EH (cell line): Measurements from ENCODE around the gene SLX9.
"Not testable (repeated sequence)": the region's sequence is repeated elsewhere in the genome, so short reads cannot be mapped to it uniquely, and the experiment has no call there.

Source experiments
- DNase-seq: peaks from one replicate; pipeline ENCODE4 v3.0.0-alpha.2; 2015; ENCODE audit warnings: low read depth

SLX9 gene

DNA sequence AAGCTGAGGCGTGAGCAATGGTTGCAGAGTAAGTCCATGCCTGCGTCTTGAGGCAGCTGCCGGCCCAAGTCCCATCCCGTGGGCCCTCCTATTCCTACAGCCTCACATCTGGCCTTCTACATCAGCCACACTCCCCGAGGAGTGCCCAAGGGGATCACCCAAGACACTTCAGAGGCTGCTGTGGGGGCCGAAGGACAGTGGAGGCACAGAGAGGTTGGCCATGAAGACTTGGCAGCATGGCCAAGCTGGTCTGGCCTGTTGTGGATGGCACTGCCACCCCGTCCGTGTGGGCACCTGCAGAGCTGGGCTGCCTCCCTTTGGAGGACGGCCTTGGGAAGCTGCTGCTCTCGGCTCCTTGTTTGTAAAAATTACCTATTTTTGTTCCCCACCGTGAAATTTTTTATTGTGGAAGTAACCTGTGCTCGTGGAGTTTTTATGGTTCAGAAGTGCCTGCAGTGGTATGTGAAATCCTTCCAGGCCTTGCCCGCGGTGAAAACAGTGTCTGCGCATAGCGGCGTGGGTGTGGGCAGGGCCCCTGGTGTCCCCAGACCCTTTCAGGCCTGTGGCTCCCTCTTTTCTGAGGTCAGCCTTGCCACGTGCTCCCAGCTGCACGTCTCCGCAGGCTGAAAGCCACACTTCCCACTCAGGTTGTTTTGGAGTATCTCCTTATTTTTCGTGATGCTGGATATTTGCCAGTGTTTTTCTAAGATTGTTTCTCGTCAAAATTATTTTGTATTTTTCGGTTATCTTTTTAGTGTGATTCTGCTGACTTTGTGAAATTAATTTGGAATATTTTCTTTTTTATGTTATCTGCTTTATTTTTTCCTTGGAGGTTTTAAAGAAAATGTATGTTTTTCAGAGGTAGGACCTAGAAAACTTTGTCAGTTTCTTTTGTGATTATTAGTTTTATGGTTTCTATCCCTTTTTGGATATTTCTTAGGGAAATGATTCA is 20.6 kb downstream of the SLX9 start:
- no peak for DNase-seq

DNA sequence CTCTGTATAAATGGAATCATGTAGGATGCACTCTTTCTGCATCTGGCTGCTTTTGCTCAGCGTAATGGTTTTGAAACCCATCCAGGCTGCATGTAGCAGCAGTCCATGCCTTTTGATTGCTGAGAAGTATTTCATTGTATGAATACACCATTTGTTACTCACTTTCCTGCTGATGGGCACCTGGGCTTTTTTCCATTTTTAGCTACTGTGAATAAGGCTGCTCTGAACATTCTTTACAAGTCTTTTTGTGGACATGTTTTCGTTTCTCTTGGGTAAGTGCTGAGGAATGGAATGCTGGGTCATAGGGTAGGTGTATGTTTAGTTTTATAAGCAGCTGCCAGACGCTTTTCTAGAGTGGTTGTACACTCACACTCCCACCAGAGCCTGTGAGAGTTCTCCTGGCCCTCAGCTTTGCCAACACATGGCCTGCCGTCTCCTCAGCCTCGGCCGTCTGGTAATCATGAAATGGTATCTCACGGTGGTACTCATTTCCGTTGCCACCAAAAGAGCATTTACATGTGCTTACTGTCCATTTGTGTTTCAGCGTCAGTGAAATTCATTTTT is 22.7 kb downstream of the SLX9 start:
- DNase-seq: peak; percentile 99

DNA sequence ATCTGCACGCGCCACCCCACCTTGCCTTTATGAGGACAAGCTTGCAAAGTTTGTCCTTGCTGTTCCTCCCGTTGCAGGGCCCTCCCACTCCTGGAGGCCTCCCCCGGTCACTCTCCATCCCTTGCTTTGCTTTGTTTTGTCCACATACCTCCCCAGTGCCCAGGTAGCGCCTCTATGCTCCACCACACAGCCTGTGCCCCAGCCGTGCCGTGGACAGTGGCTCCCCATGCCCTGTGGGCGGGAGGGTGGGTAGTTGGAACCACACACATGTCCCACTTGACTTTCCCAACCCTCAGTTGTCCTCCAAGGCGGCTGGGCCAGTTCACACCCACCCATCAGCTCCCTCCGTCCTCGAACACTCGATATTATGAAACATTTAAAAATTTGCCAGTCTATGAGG is 24.6 kb downstream of the SLX9 start:
- DNase-seq: no peak

DNA sequence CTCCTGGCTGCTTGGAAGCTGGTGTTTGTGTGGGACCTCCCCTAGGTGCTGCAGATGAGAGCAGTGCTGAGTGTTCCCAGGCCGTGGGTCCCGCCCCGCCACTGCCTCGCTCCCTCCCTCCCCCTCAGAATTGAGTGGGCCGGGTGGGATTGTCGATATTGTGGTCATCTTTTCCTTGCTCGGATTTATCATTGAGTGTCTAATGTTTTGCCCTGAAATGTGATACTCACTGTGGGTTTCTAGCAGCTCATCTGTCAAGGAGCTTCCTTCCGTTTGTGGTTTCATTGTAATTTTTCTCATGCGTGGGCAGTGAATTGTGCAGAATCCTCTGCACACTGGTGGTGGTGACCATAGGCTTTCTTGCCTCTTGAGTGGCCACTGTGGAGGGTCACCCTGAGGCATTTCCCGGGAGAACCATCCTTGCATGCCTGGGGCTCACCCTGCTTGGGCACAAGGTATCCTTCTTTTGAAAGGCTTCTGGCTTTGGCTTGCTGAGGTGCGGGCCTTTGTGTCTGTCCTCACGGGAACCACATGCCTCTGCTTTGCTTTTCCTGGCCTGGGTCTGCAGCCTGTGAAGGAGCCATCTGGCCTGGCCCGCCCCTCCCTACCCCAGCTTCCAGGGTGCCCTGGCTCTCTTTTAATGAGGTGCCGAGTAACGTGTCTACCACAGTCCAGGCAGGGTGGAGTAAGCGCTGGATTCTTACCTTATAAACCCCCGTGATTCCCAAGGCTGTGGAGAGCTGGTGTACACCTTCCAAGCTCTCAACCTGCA is 25.6 kb downstream of the SLX9 start:
- DNase-seq: peak; percentile 69

DNA sequence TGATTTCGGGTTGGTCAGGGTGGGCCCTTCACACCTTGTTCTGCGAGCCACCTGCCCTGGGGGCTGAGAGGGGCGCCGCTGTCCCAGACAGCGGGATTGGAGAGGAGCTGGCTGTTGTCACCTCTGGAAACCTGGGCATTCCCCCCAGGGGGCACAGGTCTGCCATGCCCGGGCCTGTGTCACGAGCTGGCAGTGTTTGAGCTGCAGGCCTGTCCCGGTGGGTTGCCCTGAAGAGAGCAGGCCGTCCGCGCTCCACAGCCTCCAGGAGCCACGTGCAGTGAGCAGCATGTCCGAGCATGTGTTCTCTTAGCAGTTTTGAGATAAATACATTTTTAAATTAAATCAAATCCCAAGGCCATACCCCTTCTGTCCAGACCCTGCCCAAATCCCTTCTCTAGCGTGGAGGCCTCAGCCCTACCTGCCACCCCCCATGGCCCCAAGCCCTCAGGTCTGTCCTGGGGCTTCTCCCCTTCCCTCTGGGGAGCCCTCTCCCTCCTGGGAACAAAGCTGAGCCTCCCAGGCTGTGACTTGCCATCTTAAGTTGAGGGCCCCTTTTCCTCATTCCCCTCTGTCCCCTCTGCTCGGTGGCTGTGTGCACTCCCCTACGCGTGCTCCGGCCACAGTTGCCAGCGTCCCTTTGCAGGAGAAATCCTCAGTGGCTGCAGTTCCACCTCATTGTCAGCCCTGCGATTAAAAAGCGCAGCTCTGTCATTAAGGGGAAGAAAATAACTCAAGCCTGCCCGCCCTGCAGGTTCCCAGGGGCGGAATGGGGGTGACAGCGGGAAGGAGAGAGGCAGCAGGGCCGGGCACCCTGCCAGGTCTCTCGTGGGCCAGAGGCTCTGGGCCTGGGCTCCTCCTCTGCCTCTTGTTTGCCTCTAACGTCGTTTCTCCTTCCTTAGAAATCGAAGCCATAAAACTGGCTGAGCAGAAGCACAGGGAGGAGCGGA is 26.6 kb downstream of the SLX9 start:
- DNase-seq: no peak

DNA sequence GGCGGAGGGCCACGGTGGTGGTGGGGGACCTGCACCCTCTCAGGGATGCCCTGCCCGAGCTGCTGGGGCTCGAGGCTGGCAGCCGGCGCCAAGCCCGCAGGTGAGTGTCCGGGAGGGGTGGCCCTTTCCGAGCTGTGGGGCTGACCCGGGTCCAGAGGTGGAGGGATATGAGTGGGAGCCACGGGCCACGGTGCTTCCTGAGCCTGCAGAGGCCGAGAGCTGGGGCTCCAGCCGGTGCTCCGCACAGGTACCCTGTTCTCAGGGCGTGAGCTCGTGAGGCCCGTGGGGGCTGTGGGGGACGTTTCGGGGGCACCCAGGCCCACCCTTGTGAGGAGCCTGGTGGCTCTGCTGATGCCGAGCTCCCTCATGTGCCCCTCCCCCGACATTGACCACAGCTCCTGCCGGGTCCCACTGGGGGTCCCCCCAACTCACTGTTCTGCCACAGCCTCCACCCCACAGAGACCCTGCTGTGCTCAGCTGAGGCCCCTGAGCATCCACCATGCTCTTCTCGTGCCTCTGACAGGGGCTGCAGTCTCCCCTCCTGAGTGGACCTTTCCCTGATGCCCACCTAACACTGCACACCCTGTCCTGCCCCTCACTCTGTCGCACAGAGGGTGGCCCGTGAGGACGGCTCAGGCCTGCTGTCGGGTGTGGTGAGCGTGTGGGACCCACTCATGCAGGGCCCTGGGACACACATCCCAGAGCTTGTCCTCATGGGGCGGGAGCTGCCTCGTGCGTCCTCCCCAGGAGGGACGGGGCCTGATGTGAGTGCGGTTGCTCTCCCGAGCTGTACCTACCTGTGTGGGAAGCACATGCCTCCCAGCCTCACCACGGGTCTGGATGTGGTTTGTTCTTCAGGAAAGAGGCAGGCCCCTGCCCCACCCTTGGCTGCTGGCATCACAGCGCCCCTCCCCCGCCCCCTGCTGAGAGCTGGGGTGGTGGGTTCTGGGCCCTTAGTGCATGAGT is 27.5 kb downstream of the SLX9 start:
- DNase-seq: no peak

DNA sequence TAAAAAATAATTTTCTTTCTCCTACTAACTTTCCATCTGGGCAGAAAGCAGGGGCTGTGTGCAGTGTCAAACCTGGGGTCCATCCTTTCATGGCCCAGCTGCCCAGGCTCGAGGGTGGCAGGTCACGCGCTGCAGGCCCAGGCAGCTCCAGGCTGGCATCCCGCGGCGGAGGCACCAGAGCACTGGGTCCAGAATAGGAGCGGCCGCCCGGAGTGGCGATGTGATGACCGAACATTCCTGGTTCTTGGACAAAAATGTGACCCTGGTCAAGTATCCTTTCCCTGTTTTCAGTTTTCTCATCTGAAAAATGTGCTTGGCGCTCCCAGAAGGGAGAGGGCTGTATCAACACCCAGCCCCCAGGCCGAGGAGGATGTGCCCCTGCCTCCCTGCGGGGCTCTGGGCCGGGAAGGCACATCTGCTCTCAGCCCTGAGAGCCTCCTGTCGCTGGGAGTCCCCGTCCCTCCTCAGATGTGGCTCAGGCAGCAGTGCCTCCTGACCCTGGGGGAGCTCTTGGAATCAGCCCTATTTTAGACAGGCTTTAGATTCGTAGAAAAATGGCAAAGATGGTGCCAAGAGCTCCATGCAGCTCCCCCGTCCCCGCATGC is 29.3 kb downstream of the SLX9 start:
- DNase-seq: peak; percentile 45

DNA sequence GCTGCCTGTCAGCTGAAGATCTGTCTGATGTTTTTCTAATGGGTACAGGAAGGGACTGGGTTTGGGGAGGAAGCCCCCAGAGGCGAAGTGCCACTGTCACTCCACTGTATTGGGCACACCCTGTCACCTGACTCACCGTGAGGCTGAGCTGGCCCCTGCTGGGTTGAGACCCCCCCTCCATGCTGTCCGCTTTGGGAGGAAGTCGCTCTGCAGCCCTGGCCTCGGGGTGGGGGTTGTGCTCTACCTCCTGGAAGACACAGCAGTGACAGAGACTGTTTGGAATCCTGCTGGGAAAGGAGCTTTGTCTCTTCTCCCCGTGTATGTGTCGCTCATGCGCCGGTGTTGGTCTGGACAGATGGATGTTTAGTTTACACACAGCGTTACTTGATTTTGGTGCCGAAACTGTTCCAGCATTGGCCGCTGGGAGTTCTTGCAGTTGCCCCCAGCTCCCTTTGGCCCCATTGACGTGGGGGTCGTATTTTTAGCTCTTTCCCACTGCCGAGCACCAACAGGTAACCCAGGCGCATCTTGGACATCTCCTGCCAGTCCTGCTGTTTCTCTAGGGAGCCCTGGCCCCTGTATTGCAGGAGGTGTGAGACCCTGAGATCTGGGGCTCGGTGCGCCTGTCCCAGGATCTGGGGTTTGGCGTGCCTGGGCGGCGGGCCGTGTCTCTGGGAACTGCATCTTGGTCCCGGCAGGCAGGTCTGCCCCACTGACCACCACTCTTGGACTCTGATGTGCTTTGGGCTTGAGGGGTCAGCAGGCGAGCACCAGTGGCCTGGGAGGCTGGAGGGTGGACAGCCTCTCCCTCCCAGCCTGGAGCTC is 30.3 kb downstream of the SLX9 start:
- DNase-seq: peak; percentile 92

DNA sequence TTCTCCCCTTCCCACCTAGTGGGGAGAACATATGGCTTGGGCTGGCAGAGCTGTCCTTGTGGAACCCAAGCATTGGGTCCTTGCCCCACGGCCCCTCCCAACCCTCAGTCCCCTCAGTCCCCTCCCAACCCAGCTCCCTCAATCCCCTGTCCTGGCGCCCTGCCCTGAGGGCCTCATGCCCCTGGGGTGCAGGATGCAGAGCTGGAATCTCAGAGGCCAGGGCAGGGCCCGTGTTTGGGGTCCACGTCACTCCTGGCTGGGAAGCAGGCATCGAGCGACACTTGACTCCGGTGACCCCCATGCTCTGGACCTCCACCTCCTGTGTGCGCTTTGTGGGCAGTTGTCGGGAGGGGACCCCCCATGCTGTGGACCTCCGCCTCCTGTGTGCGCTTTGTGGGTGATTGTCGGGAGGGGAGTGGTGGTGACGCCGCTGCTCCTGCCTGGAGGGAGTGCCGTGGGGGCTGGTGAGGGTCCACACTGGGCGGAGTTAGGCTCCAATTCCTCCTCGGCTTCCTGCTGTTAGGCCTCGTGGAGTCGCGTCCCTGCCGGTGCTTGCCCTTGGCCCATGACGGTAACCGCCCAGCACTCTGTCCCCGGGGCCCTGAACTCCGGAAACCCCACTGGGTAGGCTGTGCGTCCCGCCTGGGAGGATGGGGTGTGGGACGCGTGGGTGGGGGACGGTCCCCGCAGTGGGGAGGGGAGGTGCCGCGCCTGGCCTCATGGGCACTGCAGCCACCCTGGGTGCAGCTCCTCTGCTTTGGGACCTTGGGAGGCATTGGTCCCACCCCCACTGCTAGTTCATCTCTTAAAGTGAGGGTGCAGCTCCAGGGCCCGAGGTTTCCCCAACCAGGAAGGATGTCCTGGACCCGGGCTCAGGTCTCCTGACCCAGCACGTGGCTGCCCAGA is 31.2 kb downstream of the SLX9 start:
- no peak for DNase-seq

DNA sequence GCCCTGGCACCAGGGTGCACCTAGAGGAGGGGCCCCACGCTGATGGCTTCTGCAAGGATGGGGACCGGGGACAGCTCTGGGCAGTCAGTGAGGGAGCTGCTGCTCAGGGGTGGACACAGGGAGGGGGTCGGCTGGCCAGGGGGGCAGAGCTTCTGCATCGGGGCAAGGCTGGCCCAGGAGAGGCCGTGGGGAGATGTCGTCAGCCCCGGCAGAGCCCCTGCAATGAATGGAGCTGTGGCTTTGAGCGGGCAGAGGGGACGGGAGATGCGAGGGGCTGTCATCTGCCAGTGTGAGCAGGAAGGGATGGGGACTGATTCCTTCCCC is 31.8 kb downstream of the SLX9 start:
- DNase-seq: no peak

DNA sequence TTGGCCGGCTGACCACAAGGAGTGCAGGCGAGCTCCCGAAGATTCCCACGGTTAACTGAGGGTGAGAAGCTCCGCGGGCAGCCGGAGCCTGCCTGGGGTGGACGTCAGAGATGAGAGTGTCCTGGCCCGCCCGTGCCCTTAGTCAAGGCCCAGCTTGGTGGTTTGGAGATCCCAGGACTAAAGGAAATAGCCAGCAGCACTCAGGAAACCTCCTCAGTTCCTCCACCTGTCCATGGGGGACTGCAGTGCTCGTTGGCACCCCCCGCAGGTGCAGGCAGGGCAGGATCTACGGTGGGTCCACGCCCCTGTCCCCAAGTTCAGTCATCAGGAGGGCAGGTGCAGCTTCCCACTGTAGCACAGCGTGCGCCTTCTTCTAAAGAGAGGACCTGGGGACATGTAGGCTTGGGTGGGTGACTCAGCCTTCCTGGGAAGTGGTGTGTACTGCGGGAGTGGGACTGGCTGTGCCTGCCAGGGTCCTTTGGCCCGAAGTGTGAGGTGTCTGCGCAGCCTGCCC is 32.5 kb downstream of the SLX9 start:
- DNase-seq: no peak

DNA sequence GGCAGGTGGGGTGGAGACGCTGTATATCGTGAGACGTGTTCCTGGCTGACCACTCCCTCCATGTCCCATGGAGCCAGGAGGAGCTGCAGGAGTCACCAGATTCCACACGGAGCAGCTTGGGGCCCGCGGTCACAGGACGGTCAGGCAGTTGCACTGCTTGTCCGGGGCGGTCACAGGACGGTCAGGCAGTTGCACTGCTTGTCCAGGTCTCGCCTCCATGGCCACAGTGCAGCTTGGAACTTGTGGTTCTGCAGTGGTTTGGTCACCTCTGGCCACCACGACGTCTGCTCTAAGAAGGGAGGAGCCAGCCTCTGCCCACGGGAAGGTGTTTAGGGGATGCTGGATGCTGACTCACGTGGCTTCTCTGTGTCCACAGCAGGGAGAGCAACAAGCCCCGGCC is 33.0 kb downstream of the SLX9 start:
- no peak for DNase-seq

DNA sequence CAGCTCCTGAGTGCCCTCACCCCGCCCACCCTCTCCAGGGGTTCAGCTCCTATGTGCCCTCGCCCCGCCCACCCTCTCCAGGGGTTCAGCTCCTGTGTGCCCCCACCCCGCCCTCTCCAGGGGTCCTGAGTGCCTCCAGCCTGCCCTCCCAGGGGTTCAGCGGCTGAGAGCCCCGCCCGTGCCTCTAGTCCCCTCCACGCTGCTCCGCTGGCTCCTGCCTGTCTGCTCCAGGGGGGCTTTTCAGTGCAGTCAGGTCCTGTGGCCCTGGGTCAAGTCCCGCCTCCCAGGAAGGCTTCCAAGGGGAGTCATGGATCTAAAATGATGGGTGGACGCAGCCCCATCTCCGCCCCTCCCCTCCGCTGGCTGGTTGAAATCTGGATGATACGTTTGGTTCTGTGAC is 33.8 kb downstream of the SLX9 start:
- DNase-seq: no peak

DNA sequence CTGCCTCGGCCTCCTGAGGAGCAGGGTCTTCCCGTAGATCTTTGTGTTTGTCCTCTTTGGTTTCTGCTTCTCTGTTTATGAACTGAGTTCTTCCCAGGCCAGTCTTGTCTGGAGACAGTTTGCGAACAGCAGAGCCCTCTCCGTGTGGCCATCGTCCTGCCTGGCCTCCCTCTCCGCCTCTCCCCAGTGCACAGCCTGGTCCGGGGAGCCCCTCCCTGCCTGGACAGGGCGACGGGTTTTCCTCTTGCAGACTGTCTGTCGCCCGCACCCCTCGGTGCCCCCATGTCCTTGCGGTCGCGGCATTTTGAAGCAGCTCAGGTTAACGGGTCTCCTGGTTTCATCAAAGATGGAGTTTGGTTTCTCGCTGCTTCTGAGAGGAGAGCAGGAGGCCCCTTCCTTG is 34.8 kb downstream of the SLX9 start:
- DNase-seq: no peak

DNA sequence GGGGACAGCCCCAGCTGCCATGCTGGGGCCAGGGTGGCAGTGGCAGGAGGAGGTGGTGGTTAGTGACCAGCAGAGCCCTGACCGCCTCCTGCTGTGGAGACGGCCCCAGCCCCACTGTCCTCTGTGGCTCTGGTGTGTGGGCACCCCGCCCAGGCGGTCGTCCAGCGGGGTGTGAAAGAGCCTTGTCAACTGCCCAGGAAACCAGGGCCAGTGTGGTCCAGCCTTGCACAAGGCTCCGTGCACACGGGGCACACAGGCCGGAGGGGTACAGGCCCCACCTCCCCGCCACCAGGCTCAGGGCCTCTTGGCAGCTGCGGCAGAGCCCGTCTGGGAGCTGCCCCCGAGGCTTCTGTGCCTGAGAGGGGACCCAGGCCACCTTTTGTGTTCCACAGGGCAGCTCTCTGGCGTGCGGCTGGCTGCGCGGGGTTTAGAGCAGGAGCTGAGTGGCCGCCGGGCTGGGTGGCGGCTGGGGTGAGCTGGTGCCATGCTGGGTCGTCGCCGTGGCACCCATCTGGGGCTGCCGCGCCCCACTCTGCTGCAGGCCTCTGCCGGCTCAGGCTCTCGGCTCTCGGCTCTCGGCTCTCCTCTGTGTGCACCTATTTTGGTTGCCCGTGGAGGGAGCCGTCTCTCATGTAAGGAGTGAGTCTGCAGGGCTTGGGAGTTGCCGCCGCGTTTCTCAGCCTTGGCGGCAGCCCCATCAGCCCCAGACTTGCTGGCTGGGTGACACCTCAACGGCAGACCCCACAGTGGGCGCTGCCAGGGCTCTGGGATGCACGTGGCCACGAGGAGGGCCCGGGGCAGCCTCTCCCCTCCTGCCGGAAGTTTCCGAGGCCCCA is 36.1 kb downstream of the SLX9 start:
- DNase-seq: no peak

DNA sequence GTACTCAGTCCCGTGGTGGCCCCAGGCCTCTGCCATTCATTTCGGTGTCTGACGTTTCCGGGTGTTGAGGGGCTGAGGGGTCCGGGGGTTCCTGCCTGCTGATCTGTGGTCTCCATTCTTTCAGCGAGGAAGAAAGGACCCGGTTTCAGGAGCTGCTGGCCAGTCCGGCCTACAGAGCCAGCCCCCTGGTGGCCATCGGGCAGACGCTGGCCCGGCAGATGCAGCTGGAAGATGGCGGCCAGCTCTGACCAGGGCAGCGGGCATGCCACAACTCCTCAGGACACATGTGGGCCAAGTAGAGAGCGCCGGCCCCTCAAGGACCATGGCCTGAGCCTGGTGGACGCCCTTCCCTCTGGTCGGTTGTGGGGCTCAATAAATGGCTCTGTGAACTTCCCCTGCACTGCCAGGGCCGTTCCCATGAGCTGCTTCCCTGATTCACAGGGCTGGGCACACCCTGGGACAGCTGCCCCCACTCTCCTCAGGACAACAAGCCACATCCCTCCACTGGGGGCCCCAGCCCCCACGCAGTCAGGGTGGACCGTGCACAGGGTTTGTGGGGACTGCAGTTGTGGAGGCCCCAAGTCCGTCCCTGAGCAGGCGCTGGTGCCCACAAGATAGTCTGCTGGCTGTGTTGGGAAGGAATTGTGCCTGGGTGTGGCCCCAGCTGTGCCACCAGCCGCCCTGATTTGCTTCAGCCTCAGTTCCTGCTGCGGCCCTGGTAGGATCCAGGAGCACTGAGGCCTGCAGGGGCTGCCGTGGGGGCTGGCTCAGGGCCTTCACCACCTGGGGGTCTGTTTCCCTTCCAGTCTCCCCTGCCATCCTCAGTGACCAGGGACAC is 36.9 kb downstream of the SLX9 start:
- not testable (repeated sequence) for DNase-seq
